ENCODE data around the gene UNC93B1. TPM values are rescaled to one million over a fixed set of nuclear protein-coding genes. Genes with fewer than 3 reads are reported as not detected.
A peak's percentile ranks its signal among the peaks of the same experiment; 100 is the strongest.

The UNC93B1 gene
- total RNA-seq, 1 donor from 2014 or later = 107 TPM

- DNase-seq (ENCODE audit: low spot score) = no peak
These were observed 36.4 kb upstream of the UNC93B1 start for GRCh38 chr11:68040101-68040956.

DNA sequence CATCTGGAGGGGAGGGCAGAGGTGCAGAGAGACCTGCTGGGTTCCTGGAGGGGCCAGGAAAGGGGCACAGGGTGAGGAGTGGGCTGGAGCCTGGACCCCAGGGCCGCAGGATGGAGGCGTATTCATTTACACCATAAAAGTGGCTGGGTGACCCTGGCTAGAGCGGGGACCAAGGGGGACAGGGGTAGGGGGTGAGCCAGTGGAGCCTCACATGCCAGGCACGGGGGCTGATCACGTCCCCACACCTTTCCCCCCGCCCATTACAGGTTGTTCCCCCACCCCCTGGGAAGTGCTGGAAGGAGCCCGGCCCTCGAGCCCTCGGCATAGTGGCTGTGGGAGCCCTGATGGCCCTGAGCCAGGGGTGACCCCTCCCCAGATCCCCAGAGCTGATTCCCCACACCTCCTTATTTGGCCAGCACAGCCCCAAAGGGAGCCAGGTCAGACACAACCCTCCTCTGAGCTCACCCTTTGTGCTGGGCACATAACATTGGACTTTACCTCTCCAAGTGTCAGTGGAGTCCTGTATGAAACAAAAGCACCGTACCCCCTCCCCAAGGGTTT is 35.7 kb upstream of the UNC93B1 start:
- no peak for DNase-seq (ENCODE audit: low spot score)

- DNase-seq (ENCODE audit: low spot score) = peak; percentile 86
These were observed 35.0 kb upstream of the UNC93B1 start, which contains the start of gene TCIRG1 for GRCh38 chr11:68038718-68039525. Gene TCIRG1, plus strand, starts transcription at chr11:68039025. Its CDS starts 2,247 bp downstream, at chr11:68041272.

DNA sequence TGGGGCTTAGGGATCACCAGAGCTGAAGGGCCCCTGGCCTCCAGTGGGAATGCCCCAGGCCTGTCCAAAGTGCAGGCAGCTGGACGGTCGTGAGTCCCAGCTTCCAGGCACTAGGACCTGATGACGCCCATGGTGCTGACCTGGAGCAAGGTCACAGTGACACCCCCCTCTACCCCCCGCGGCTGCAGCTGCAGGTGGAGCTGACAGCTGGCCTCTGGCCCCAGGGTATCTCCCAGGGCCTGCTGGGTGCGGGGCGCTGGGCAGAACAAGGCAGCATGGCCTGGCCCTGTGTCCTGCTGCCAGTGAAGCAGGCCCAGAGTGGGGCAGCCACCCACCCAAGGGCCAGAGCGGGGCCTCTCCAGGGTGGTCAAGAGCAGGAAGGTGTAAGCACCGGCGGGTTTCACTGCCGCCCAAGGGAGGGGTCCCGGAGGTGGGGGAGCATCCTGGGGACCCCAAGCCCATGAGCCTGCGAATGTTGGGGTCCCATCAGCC is 34.4 kb upstream of the UNC93B1 start:
- DNase-seq (ENCODE audit: low spot score) = no peak

DNA sequence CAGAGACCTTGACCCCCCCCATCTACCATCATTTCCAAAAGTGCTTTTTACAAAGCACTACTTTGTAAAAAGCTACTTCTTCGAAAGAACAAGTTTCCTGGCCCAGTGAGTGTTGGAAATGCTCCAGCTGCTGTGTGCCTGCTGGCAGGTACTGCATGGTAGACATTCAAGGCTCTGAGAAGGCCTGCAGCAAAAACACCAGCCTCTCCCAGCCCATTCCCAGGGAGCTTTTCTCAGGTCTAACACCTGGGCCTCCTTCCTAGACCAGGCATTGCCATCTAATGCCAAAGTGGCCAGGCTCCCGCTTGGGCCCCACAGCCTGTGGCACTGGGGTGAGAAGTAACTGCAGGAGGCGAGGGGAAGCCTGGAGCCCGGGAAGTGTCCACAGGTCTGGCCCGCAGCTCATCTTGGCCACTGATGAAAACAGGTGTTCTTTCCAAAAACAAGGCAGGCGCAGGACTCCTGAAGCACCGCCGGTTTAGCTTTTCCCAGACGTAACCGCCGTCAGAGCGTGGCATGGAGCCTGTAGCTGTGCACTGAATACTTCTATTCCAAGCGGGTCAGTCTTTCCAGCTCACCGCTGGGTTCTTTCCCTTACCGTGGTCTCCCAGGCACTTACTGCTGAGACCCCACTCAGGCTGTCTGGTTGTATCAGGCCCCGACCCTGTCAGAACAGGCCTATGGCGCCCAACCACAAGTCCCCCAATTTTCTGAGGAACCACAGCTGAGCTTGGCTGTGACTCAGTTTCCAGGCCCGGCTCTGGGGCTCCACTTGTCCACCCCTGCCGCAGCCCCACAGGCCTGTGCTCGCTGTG is 33.7 kb upstream of the UNC93B1 start:
- no peak for DNase-seq (ENCODE audit: low spot score)

DNA sequence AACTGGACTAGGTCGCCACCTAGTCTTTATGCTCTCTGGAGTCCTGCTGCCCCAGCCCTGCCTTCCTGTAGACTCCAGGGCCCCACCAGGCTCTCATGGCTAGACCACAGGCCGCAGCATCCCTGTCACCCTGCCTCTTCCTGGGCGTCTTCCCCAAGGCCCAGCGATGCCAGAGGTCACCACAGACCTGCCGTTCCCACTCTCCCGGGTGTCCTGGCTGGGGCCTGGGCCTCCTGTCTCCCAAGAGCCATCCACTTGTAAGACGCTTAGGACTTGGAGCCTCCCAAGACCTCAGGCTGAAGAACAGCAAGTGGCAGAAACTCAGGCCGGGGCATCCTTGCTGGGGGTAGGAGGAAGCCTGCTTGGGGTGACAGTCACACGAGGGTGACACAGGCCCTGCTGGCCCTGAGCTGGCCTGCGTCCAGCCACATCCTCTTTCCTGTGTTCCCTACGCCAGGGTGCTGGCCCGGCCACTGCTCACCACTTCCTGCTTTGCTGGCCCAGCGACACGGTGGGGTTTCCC is 32.9 kb upstream of the UNC93B1 start:
- DNase-seq (ENCODE audit: low spot score) = peak; percentile 52

DNA sequence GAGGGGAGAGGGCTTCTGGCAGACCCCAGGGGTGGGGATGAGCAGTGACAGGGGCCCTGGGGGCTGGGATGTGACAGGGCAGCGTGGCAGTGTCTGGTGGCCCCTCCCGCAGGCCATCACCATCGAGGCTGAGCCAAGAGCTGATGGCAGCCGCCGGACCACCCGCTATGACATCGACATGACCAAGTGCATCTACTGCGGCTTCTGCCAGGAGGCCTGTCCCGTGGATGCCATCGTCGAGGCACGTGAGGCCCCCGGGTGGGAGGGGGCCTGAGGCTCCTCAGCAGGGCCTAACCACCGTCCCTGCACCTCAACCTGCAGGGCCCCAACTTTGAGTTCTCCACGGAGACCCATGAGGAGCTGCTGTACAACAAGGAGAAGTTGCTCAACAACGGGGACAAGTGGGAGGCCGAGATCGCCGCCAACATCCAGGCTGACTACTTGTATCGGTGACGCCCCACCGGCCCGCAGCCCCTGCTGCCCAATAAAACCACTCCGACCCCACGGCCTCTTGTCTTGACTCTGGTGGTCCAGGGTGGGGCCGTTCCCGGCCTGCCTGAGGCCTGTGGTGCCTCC is 32.3 kb upstream of the UNC93B1 start:
- DNase-seq (ENCODE audit: low spot score) = no peak

- no peak for DNase-seq (ENCODE audit: low spot score)
These were observed 31.5 kb upstream of the UNC93B1 start for GRCh38 chr11:68035266-68035876.

- no peak for DNase-seq (ENCODE audit: low spot score)
These were observed 29.8 kb upstream of the UNC93B1 start for GRCh38 chr11:68033708-68034045.

GRCh38 chr11:68032997-68033707 is 29.3 kb upstream of the UNC93B1 start:
- DNase-seq (ENCODE audit: low spot score) = no peak

GRCh38 chr11:68032003-68032402 is 28.1 kb upstream of the UNC93B1 start:
- no peak for DNase-seq (ENCODE audit: low spot score)

DNA sequence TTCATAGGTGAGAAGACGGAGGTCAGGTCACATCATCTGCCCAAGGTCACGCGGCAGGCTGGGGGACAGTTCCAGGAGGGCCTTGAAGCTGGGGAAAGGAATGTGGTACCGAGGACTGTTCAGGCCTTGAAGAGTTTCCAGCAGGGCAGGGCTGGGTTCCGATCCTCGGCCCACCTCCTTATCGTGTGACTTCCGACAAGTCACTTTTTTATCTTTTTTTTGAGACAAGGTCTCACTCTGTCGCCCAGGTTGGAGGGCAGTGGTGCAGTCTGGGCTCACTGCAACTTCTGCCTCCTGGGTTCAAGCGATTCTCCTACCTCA is 27.2 kb upstream of the UNC93B1 start:
- no peak for DNase-seq (ENCODE audit: low spot score)

DNA sequence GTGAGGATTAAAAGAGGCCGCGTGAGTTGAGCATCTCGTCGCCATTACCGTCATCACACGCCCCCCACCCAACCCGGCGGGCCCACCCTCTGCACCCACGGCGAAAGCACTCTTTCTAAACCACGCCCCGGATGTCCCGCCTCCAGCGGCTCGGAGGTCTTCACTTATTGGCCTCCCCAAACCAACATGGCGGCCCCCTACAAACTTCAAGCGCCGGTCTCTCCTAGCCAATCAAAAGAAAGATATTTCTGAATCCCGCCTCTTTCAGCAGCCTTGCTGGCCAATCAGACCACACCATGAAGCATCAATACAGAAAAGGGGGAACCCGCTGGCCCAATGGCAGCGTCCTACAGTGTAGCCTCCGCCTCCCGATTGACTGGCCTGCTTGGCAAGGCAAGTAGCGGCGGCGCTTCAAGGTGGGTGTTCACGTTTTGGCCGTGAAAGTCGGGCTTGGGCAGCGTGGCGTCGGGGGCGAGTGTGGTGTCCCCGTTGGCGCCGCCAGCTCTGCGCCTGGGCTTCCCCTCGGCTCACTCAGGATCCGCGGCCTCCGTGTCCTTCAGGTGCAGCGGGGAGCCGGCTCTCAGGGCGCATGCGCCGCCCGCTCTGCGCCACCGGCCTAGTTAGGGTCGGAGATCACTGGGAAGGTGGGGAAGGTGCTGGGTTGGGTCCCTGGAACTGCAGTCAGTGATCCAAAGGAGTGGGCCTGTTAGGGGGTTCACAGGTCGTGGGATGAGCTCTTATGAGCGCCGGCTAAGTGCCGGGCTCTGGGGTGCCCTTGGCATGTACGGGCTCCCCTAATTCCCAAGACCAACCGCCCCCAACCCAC is 26.6 kb upstream of the UNC93B1 start, which contains the start of gene NDUFS8:
Gene NDUFS8 (plus strand): TSS at position 364 of the 826 bp plus-strand sequence. CDS start 1,471 bp downstream, outside the sequence.
- DNase-seq (ENCODE audit: low spot score) = peak; percentile 98

DNA sequence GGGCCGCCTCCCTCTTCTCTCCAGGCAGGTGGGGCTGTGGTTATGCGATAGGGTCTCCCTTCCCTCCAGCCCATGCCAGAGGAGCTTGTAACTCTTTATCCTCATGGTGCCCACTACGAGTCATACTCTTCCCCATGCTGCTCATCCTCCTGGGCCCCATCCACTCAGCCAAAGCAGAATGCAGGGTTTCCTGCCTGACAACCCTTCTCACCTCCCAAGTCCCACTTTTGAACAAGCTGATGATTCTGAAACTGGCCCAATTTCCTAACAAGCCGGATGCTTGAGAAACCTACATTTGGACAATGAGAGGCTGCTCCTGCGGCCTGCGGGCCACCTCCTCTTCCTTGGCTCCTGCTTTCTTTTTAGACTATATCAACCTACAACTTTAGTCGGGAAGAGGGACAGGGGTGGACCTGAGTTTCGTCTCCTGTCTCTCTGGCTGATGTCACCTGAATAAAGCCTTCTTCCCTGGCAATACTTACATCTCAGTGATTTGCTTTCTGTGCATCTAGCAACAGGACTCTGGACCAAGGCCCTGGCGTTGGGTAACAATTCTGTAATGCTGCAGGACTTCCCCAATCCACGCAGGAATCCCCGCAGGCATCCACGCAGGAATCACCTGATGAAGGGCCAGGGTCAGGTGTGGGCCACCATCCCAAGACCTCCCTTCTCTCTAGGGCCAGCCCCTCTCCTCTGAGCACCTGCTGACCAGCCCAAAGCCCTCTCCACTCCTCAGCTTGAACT is 25.1 kb upstream of the UNC93B1 start:
- no peak for DNase-seq (ENCODE audit: low spot score)

DNA sequence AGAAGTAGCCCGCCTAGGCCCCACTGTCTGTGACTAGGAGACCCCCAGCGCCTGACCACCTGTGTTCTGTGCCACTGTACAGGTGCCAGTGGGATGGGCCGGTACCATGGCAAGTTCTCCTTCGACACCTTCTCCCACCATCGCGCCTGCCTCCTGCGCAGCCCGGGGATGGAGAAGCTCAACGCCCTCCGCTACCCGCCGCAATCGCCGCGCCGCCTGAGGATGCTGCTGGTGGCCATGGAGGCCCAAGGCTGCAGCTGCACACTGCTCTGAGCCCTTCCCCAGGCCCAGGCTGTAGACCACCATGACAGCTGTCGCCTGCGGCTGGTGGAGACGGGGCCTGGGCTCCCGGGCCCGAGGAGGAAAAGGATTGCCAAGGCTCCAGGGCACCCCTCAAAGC is 23.8 kb upstream of the UNC93B1 start:
- DNase-seq (ENCODE audit: low spot score) = no peak

DNA sequence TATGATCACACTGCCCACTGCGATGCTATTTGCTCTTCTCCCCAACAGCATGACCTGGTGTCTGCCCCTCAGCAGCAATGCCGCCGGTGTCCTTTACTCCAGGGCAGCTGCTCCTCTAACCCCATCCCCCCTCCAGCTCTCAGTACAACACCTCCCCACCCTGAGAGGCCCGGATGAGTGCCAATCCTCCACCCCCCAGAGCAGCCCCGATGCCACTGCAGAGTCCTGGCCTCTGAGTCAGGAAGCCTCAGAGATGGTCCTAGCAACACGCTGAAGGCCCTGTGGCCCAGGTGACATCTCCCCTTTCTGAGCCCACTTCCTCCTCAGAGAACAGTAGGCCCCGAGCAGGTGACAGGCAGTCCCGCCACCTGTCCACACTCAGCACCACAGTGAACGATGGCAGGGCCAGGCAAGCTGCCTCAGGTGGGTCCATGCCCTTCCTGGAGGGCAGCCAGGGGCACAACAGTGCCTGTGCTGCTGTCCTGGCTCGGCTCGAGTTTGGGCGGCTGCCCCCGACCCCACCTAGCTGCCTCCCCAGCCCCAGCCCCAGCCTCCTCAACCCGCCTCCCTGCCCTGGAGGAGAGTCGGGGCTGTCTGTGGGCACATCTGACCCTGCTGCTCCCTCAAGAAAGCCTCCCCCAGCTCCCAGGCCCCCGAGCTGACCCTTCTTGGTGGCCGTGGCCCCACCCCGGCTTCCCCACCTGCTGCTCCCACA is 22.7 kb upstream of the UNC93B1 start:
- DNase-seq (ENCODE audit: low spot score) = no peak

- no peak for DNase-seq (ENCODE audit: low spot score)
These were observed 21.1 kb upstream of the UNC93B1 start for GRCh38 chr11:68025047-68025446.

- no peak for DNase-seq (ENCODE audit: low spot score)
These were observed 20.6 kb upstream of the UNC93B1 start for GRCh38 chr11:68024508-68024907.

Measured in mucosa of gallbladder (tissue), 1 donor.